ENCODE results near the gene ALDH1L1. TPM values are rescaled to one million over a fixed set of nuclear protein-coding genes. Genes with fewer than 3 reads are reported as not detected.

ALDH1L1 gene
- total and polyA plus RNA-seq, 2 of the 8 experiments (the other 6 are each of a cell fraction or from before 2014, with no cell fraction given): 0.98 to 1.6 TPM

DNA sequence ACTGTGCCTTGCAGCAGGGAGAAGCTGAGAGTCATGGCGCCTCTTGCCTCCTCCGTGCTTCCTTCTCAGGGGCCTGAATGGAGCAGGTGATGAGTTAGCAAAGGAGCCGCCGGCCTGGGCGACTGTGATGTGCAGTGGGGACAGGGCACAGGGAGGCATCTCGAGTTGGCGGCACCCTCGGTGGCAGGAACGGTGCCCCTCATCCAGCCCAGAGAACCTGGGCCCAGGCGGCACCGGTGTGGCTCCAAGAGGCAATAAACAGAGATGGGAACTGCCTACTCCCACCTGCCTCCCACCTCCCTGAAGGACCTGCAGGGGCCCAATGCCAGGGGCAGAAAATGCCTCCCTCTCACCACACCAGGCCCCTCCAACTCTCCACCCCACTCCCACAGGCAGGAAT is 102.6 kb downstream of the ALDH1L1 start:
- POLR2A ChIA-PET (ENCODE audit: partially characterized antibody): no interaction called here
- Histone ChIP-seq H3K14ac (ENCODE audit: insufficient read length) (no peak overlapping the region), H4K5ac (ENCODE audit: insufficient read length, low read depth, low read length) (no peak overlapping the region), H3K27me3 (replicated peaks in 1 of 4; ENCODE audit: control insufficient read depth in 3 of 4, extremely low read depth in 1 of 4, insufficient read depth in 3 of 4, low read length in 3 of 4) (no peaks in the 10 kb centered on the region), H2AFZ (ENCODE audit: low read length) (no peak overlapping the region), H3K79me1 (ENCODE audit: low read depth, low read length) (no peaks in the 10 kb centered on the region), H3K4me3 (ENCODE audit: extremely low read depth in 1 of 4, insufficient read depth in 2 of 4, low read depth in 3 of 4, low read length in 4 of 4) (no peak overlapping the region), H4K20me1 (replicated peaks in 1 of 2; ENCODE audit: control insufficient read depth in 1 of 2, insufficient read depth in 2 of 2, low read length in 2 of 2) (no peaks in the 10 kb centered on the region), H3K56ac (replicated peaks; ENCODE audit: insufficient read length, low read depth, low read length) (no peak overlapping the region), H4K91ac (replicated peaks; ENCODE audit: insufficient read length, low read length) (no peak overlapping the region), H3K27ac (ENCODE audit: low read depth, low read length) (no peak overlapping the region), H3K23me2 (ENCODE audit: low read depth, low read length) (no peaks in the 10 kb centered on the region), H2AK5ac (ENCODE audit: low read depth, low read length) (no peak overlapping the region), H3K23ac (ENCODE audit: insufficient read length) (no peak overlapping the region), H2BK5ac (ENCODE audit: low read depth, low read length) (no peak overlapping the region), H3K4me2 (ENCODE audit: insufficient read depth in 1 of 2, low read depth in 2 of 2, low read length in 2 of 2) (no peak overlapping the region), H3K9ac (replicated peaks in 1 of 4; ENCODE audit: extremely low read depth in 1 of 4, low read depth in 3 of 4, low read length in 3 of 4) (no peak overlapping the region), H3K79me2 (ENCODE audit: control insufficient read depth in 1 of 2, insufficient read depth in 2 of 2, low read length in 2 of 2) (no peaks in the 10 kb centered on the region), H3K18ac (ENCODE audit: extremely low read depth, low read length) (no peak overlapping the region), H3K36me3 (ENCODE audit: control insufficient read depth in 2 of 4, insufficient read depth in 4 of 4, low read length in 3 of 4) (no peaks in the 10 kb centered on the region), H3K4ac (replicated peaks; ENCODE audit: insufficient read length, low read depth, low read length) (no peak overlapping the region), H3K4me1 (replicated peaks in 1 of 4; ENCODE audit: control insufficient read depth in 3 of 4, insufficient read depth in 4 of 4, low read length in 3 of 4) (no peaks in the 10 kb centered on the region), H2BK20ac (ENCODE audit: low read length) (no peak overlapping the region), H2BK15ac (ENCODE audit: low read length) (no peak overlapping the region), H2BK120ac (replicated peaks; ENCODE audit: low read depth, low read length) (no peak overlapping the region), H3K9me3 (ENCODE audit: insufficient read depth in 2 of 2, low read depth in 1 of 2, low read length in 1 of 2) (no peaks in the 10 kb centered on the region), H2BK12ac (ENCODE audit: low read depth, low read length) (no peak overlapping the region), H4K8ac (ENCODE audit: extremely low read depth, insufficient read depth, low read length) (no peak overlapping the region)
- FAIRE-seq: no peak
- no peak for TF ChIP-seq SUZ12 (IDR thresholded peaks at IDR 0.05; ENCODE audit: low read length)
- TF ChIP-seq SIN3A (conservative IDR thresholded peaks at IDR 0.05 in 1 of 2, IDR thresholded peaks at IDR 0.05 in 1 of 2; ENCODE audit: low read depth in 1 of 2, low read length in 2 of 2): no peak
- TF ChIP-seq SAP30 (IDR thresholded peaks at IDR 0.05; ENCODE audit: insufficient read depth, insufficient replicate concordance, low read length): no peak
- no peak for TF ChIP-seq SRF (IDR thresholded peaks at IDR 0.05; ENCODE audit: low read depth, low read length)
- no peak for TF ChIP-seq FOSL1 (IDR thresholded peaks at IDR 0.05; ENCODE audit: insufficient read depth, low read depth, low read length)
- no peak for TF ChIP-seq JUND (IDR thresholded peaks at IDR 0.05; ENCODE audit: low read length)
- TF ChIP-seq PHF8 (conservative IDR thresholded peaks at IDR 0.05; ENCODE audit: low read depth, low read length): no peak
- no peak for TF ChIP-seq EP300 (IDR thresholded peaks at IDR 0.05; ENCODE audit: borderline replicate concordance in 1 of 2, low read depth in 2 of 2, low read length in 2 of 2)
- no peak for TF ChIP-seq CEBPB (IDR thresholded peaks at IDR 0.05; ENCODE audit: low read depth, low read length)
- WGBS, 2 experiments (ENCODE audit: extremely low coverage in 1 of 2, insufficient coverage in 1 of 2, insufficient read length in 1 of 2, insufficient replicate concordance in 2 of 2, low coverage in 1 of 2, low lambda C conversion rate in 2 of 2, missing lambda C conversion rate in 1 of 2): 95% methylated on average over 11 of the region's 11 CpGs; no CpG with 5 or more reads in 1 of the 2 experiments
- CTCF ChIA-PET (ENCODE audit: partially characterized antibody): no interaction called here
- no peak for DNase-seq (ENCODE audit: low read depth in 1 of 2, low spot score in 2 of 2)
